Skin of body (tissue), 3 donors: Measurements from ENCODE around the gene RPSA. TPM values are rescaled to one million over a fixed set of nuclear protein-coding genes. Genes with fewer than 3 reads are reported as not detected.
"Not testable (repeated sequence)": the region's sequence is repeated elsewhere in the genome, so short reads cannot be mapped to it uniquely, and the experiment has no call there.

Source experiments
- DNase-seq: peaks from one replicate; lab custom pipeline; 2025; lab: John Stamatoyannopoulos, UW
- small RNA-seq: library from RNA; depleted of rRNA; stranded (forward); fragments of <200 nt; gene quantifications from one replicate; pipeline ENCODE3, GENCODE V24; 2014; ENCODE audit warnings: low replicate concordance
- total RNA-seq: library from RNA; depleted of rRNA; stranded (reverse); fragments of >200 nt; gene quantifications from one replicate; pipeline ENCODE4 v1.2.3, GENCODE V29; 2014

The RPSA gene
- total RNA-seq, 1 donor from 2014 or later, result 895 TPM

- no peak for DNase-seq
Observed at GRCh38 chr3:39454591-39455217, 48.2 kb downstream of the RPSA start.

- no peak for DNase-seq
Observed at GRCh38 chr3:39456159-39456558, 49.6 kb downstream of the RPSA start.

DNA sequence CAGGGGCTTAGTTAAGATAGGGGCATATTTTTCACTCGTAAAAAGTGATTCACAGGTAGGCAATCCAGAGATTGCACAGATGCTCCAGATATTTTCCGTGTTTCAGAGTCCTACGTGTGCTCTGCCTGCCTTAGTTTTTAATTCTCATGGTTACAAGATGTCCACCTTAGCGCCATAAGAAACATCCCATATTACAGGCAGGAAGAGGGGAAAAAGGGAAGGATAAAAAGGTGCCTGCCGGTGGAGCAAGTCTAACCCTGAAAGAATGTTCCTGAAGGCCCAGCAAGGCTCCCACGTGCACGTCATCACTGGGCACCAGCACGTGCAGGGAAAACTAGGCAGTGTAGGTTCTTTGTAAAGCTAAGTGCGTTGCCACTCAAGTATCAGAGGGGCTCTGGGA, 50.8 kb downstream of the RPSA start:
- DNase-seq, result no peak

- not testable (repeated sequence) for DNase-seq
Observed at GRCh38 chr3:39458579-39458978, 52.1 kb downstream of the RPSA start.

DNA sequence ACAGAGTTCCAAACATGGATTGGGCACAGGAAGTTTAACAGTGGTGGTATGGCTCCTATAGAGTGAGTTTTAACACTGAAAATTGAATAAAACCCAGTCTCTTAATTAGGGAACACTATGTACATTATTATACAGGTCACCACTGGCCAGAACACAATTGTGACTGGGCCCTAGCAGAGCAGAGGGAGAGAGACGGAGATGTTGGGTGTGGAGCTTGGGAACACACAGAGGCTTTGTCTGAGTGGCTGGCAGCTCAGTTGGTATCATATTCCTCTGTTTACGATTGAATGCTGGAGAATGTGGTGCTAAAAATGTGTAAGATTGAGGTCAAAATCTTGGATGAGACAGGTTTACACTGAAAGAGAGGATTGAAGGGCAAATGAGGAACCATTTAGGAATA, 54.2 kb downstream of the RPSA start:
- DNase-seq, result no peak

Small RNA genes lying within 50 kb of the gene (small RNA-seq; reads per million reads assigned to genes)
- gene SNORA6 (not detected), gene SNORA62 (not detected)

Other genes starting within 250 kb of the RPSA start
- 11.8 TPM for gene XIRP1, start 214.1 kb upstream of the RPSA start, total RNA-seq
- 1.5 TPM for gene CX3CR1, start 126.7 kb upstream of the RPSA start, total RNA-seq
- not detected for gene CCR8, start 77.0 kb upstream of the RPSA start, total RNA-seq
- 13.2 TPM for gene SLC25A38, start 23.4 kb upstream of the RPSA start, total RNA-seq
- gene MOBP, start 61.0 kb downstream of the RPSA start, total RNA-seq, result 0.10 TPM